ENCODE results near the gene CCDC27.

Gene CCDC27

GRCh38 chr1:3740752-3741151 lies 11.5 kb upstream of the CCDC27 start:
- ATAC-seq, result no peak
- TF ChIP-seq RARB (CRISPR knock-in tag; IDR thresholded peaks at IDR 0.05) (no peak), ZC3H10 (CRISPR knock-in tag; IDR thresholded peaks at IDR 0.05) (no peak), POU6F1 (CRISPR knock-in tag; IDR thresholded peaks at IDR 0.05; ENCODE audit: borderline replicate concordance, low read depth) (no peak), ISL1 (CRISPR knock-in tag; IDR thresholded peaks at IDR 0.05) (no peak)

GRCh38 chr1:3741566-3742438 lies 10.4 kb upstream of the CCDC27 start:
- no peak for ATAC-seq
- TF ChIP-seq ZC3H10 (CRISPR knock-in tag; IDR thresholded peaks at IDR 0.05), result no peak
- TF ChIP-seq ZFP3 (CRISPR knock-in tag; IDR thresholded peaks at IDR 0.05), result no peak
- TF ChIP-seq ZFP30 (CRISPR knock-in tag; IDR thresholded peaks at IDR 0.05), result no peak
- no peak for TF ChIP-seq TSHZ2 (CRISPR knock-in tag; IDR thresholded peaks at IDR 0.05)
- no peak for TF ChIP-seq CSRNP3 (CRISPR knock-in tag; IDR thresholded peaks at IDR 0.05)
- TF ChIP-seq GLIS3 (CRISPR knock-in tag; IDR thresholded peaks at IDR 0.05), result no peak
- no peak for TF ChIP-seq ARNTL (CRISPR knock-in tag; IDR thresholded peaks at IDR 0.05; ENCODE audit: borderline replicate concordance, low read depth)
- no peak for TF ChIP-seq PATZ1 (CRISPR knock-in tag; IDR thresholded peaks at IDR 0.05; ENCODE audit: borderline replicate concordance)
- no peak for TF ChIP-seq ZNF565 (CRISPR knock-in tag; conservative IDR thresholded peaks at IDR 0.05; ENCODE audit: low read depth)

GRCh38 chr1:3742439-3743298 lies 9.6 kb upstream of the CCDC27 start:
- no peak for ATAC-seq

GRCh38 chr1:3743421-3743820 lies 8.8 kb upstream of the CCDC27 start:
- no peak for ATAC-seq
- no peak for TF ChIP-seq ZNF70 (CRISPR knock-in tag; IDR thresholded peaks at IDR 0.05)
- TF ChIP-seq ZNF8 (CRISPR knock-in tag; IDR thresholded peaks at IDR 0.05), result no peak
- no peak for TF ChIP-seq ZFP3 (CRISPR knock-in tag; IDR thresholded peaks at IDR 0.05)
- no peak for TF ChIP-seq PPARA (CRISPR knock-in tag; IDR thresholded peaks at IDR 0.05; ENCODE audit: borderline replicate concordance)
- no peak for TF ChIP-seq CREB5 (CRISPR knock-in tag; IDR thresholded peaks at IDR 0.05; ENCODE audit: low read depth)
- no peak for TF ChIP-seq POU6F1 (CRISPR knock-in tag; IDR thresholded peaks at IDR 0.05; ENCODE audit: borderline replicate concordance, low read depth)
- TF ChIP-seq ZC3H10 (CRISPR knock-in tag; IDR thresholded peaks at IDR 0.05), result no peak
- TF ChIP-seq ESRRG (CRISPR knock-in tag; IDR thresholded peaks at IDR 0.05), result no peak
- no peak for TF ChIP-seq PATZ1 (CRISPR knock-in tag; IDR thresholded peaks at IDR 0.05; ENCODE audit: borderline replicate concordance)
- no peak for TF ChIP-seq CSRNP3 (CRISPR knock-in tag; IDR thresholded peaks at IDR 0.05)
- TF ChIP-seq TCF4 (CRISPR knock-in tag; IDR thresholded peaks at IDR 0.05; ENCODE audit: borderline replicate concordance), result no peak

More at GRCh38 chr1:3742439-3743298, 9.6 kb upstream of the CCDC27 start:
- no peak for TF ChIP-seq TCF4 (CRISPR knock-in tag; IDR thresholded peaks at IDR 0.05; ENCODE audit: borderline replicate concordance)
- TF ChIP-seq ARNTL (CRISPR knock-in tag; IDR thresholded peaks at IDR 0.05; ENCODE audit: borderline replicate concordance, low read depth), result no peak

All from SK-N-SH treated with all-trans-retinoic acid at 6 μM for 48 hours (cell line).